H1 (cell line): ENCODE measurements around the gene TSKS.

Source experiments
- EP300 ChIP-seq, 2 experiments: IDR thresholded peaks; 1 replicate in 1 of 2; 2 replicates in 1 of 2; pipeline ENCODE4 v1.6.1; 2011 to 2012; ENCODE audit warnings: low read depth in 2 of 2, low read length in 2 of 2, mild to moderate bottlenecking in 2 of 2, borderline replicate concordance in 1 of 2, inconsistent platforms in 1 of 2, moderate library complexity in 1 of 2
- JUND ChIP-seq: IDR thresholded peaks from 2 replicates; pipeline ENCODE4 v1.6.1; 2011; ENCODE audit warnings: mild to moderate bottlenecking, improper control_type of control experiment, low read length
- POLR2A ChIP-seq, 2 experiments: IDR thresholded peaks; 1 replicate in 1 of 2; 2 replicates in 1 of 2; pipeline ENCODE4 v1.6.1; 2011; ENCODE audit warnings: low read depth in 2 of 2, low read length in 2 of 2, mild to moderate bottlenecking in 2 of 2; ENCODE audit errors: control extremely low read depth in 1 of 2
- RFX5 ChIP-seq: IDR thresholded peaks from 2 replicates; pipeline ENCODE4 v1.6.1; 2011; ENCODE audit warnings: low read depth, low read length, improper control_type of control experiment, borderline replicate concordance
- SAP30 ChIP-seq: fragments of 300-600 bp; sonication (generic); IDR thresholded peaks from 2 replicates; pipeline ENCODE4 v1.7.1; 2012; ENCODE audit warnings: low read length, moderate library complexity, mild to moderate bottlenecking, inconsistent platforms; ENCODE audit not compliant: insufficient read depth, insufficient replicate concordance
- SIN3A ChIP-seq, 2 experiments: IDR thresholded peaks in 1 of 2; conservative IDR thresholded peaks in 1 of 2; 2 replicates each; pipeline ENCODE4 v1.6.1; 2011 to 2012; ENCODE audit warnings: low read length in 2 of 2, improper control_type of control experiment in 1 of 2, low read depth in 1 of 2, mild to moderate bottlenecking in 1 of 2
- YY1 ChIP-seq: IDR thresholded peaks from 2 replicates; pipeline ENCODE4 v1.6.1; 2011; ENCODE audit warnings: low read depth, mild to moderate bottlenecking, low read length
- ZNF274 ChIP-seq: IDR thresholded peaks from 2 replicates; pipeline ENCODE4 v1.7.0; 2012; ENCODE audit warnings: low read length, borderline replicate concordance; ENCODE audit errors: extremely low read depth
- TF ChIP-seq, protein P1 (sequence below), 3 experiments: IDR thresholded peaks; 1 replicate in 2 of 3; 2 replicates in 1 of 3; pipeline versions ENCODE4 v1.5.1 to v1.6.1; 2011; ENCODE audit warnings: low read length in 3 of 3, mild to moderate bottlenecking in 3 of 3, inconsistent platforms in 2 of 3, low read depth in 1 of 3, moderate library complexity in 1 of 3; ENCODE audit not compliant: insufficient read depth in 1 of 3; ENCODE audit errors: control extremely low read depth in 1 of 3

- TF ChIP-seq, protein P1, sequence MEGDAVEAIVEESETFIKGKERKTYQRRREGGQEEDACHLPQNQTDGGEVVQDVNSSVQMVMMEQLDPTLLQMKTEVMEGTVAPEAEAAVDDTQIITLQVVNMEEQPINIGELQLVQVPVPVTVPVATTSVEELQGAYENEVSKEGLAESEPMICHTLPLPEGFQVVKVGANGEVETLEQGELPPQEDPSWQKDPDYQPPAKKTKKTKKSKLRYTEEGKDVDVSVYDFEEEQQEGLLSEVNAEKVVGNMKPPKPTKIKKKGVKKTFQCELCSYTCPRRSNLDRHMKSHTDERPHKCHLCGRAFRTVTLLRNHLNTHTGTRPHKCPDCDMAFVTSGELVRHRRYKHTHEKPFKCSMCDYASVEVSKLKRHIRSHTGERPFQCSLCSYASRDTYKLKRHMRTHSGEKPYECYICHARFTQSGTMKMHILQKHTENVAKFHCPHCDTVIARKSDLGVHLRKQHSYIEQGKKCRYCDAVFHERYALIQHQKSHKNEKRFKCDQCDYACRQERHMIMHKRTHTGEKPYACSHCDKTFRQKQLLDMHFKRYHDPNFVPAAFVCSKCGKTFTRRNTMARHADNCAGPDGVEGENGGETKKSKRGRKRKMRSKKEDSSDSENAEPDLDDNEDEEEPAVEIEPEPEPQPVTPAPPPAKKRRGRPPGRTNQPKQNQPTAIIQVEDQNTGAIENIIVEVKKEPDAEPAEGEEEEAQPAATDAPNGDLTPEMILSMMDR (IDR thresholded peaks at IDR 0.05; ENCODE audit: control extremely low read depth in 1 of 3, insufficient read depth in 1 of 3, low read depth in 1 of 3, low read length in 3 of 3), result no peak
- no peak for TF ChIP-seq EP300 (IDR thresholded peaks at IDR 0.05; ENCODE audit: borderline replicate concordance in 1 of 2, low read depth in 2 of 2, low read length in 2 of 2)
- TF ChIP-seq YY1, result no peak
- TF ChIP-seq JUND, result no peak
- no peak for TF ChIP-seq POLR2A (IDR thresholded peaks at IDR 0.05; ENCODE audit: control extremely low read depth in 1 of 2, low read depth in 2 of 2, low read length in 2 of 2)
- TF ChIP-seq SIN3A (conservative IDR thresholded peaks at IDR 0.05 in 1 of 2, IDR thresholded peaks at IDR 0.05 in 1 of 2; ENCODE audit: low read depth in 1 of 2, low read length in 2 of 2), result no peak
- no peak for TF ChIP-seq RFX5
- TF ChIP-seq SAP30, result no peak
- TF ChIP-seq ZNF274, result no peak
Measured at GRCh38 chr19:49749055-49749716, 13.9 kb downstream of the TSKS start.
